SK-N-SH (cell line): Measurements from ENCODE around the gene CCNY. TPM values are rescaled to one million over a fixed set of nuclear protein-coding genes. Genes with fewer than 3 reads are reported as not detected.

ENCODE experiments used
- CTCF ChIA-PET: fragments of 300-600, 350-600 bp; formaldehyde crosslinking; extraction: SDS; loops from one replicate; lab custom pipeline; 2021; lab: Yijun Ruan, JAX
- POLR2A ChIA-PET: fragments of 350-600 bp; sonication (Branson Sonifier 250); formaldehyde crosslinking; extraction: SDS; loops from one replicate; lab custom pipeline; 2020; ENCODE audit warnings: antibody characterized with exemption, inconsistent platforms; lab: Yijun Ruan, JAX
- DNase-seq: peaks from one replicate; pipeline ENCODE4 v3.0.0; 2012
- H2AFZ ChIP-seq: fragments of 200-600 bp; sonication (generic); 2 replicates; pipeline ENCODE4 v1.8.1; 2016; ENCODE audit warnings: antibody characterized with exemption, mild to moderate bottlenecking, low read depth
- H3F3A ChIP-seq: fragments of 200-600 bp; sonication (generic); replicated peaks from 2 replicates; pipeline ENCODE3; 2016; ENCODE audit warnings: antibody characterized with exemption, mild to moderate bottlenecking; ENCODE audit not compliant: insufficient read depth
- H3K27ac ChIP-seq, 2 experiments: fragments of 200-500 bp in 1 of 2; fragments of 200-600 bp in 1 of 2; sonication (Bioruptor generic) in 1 of 2; sonication (generic), shearing (Covaris generic) in 1 of 2; 2 replicates each; pipeline versions ENCODE4 v1.5.1 to v1.6.1; 2014 to 2016; ENCODE audit warnings: low read depth in 2 of 2, inconsistent platforms in 1 of 2, low read length in 1 of 2, mild to moderate bottlenecking in 1 of 2, mixed read lengths in 1 of 2
- H3K27me3 ChIP-seq: fragments of 200-600 bp; sonication (generic), shearing (Covaris generic); 2 replicates; pipeline ENCODE4 v1.6.1; 2016; ENCODE audit warnings: mixed run types; ENCODE audit not compliant: insufficient read depth
- H3K36me3 ChIP-seq, 2 experiments: fragments of 200-500 bp in 1 of 2; fragments of 200-600 bp in 1 of 2; sonication (Bioruptor generic) in 1 of 2; sonication (generic) in 1 of 2; replicated peaks in 1 of 2; 2 replicates each; pipeline versions ENCODE3 to v1.5.1; 2014 to 2016; ENCODE audit warnings: low read length in 1 of 2, mild to moderate bottlenecking in 1 of 2; ENCODE audit not compliant: insufficient read depth in 2 of 2, control insufficient read depth in 1 of 2
- H3K4me1 ChIP-seq, 2 experiments: fragments of 200-500 bp in 1 of 2; fragments of 200-600 bp in 1 of 2; sonication (Bioruptor generic) in 1 of 2; sonication (generic), shearing (Covaris generic) in 1 of 2; 2 replicates each; pipeline versions ENCODE4 v1.5.1 to v1.6.1; 2014 to 2016; ENCODE audit warnings: low read depth in 1 of 2, low read length in 1 of 2, mixed run types in 1 of 2; ENCODE audit not compliant: insufficient read depth in 2 of 2, control insufficient read depth in 1 of 2
- H3K4me2 ChIP-seq: fragments of 200-600 bp; sonication (generic), shearing (Covaris generic); 2 replicates; pipeline ENCODE4 v1.6.1; 2017; ENCODE audit warnings: mixed run types
- H3K4me3 ChIP-seq, 2 experiments: fragments of 200-500 bp in 1 of 2; fragments of 200-600 bp in 1 of 2; sonication (Bioruptor generic) in 1 of 2; sonication (generic), shearing (Covaris generic) in 1 of 2; 2 replicates each; pipeline versions ENCODE4 v1.5.1 to v1.8.1; 2014 to 2016; ENCODE audit warnings: low read depth in 2 of 2, inconsistent platforms in 1 of 2, low read length in 1 of 2, mild to moderate bottlenecking in 1 of 2, mixed read lengths in 1 of 2, moderate library complexity in 1 of 2
- H3K79me2 ChIP-seq: fragments of 200-600 bp; sonication (generic); 2 replicates; pipeline ENCODE4 v1.8.1; 2017; ENCODE audit warnings: mild to moderate bottlenecking; ENCODE audit not compliant: insufficient read depth
- H3K9ac ChIP-seq: fragments of 200-600 bp; sonication (generic); 2 replicates; pipeline ENCODE4 v1.6.1; 2017; ENCODE audit warnings: mixed run types
- H3K9me2 ChIP-seq: fragments of 200-600 bp; sonication (generic); 2 replicates; pipeline ENCODE4 v1.6.1; 2017; ENCODE audit warnings: mixed run types
- H3K9me3 ChIP-seq: fragments of 200-600 bp; sonication (generic); 2 replicates; pipeline ENCODE4 v1.6.1; 2017; ENCODE audit warnings: mixed run types, mild to moderate bottlenecking, moderate library complexity
- H4K20me1 ChIP-seq: fragments of 200-600 bp; sonication (generic); 2 replicates; pipeline ENCODE4 v1.6.1; 2017; ENCODE audit warnings: mild to moderate bottlenecking, mixed run types; ENCODE audit not compliant: insufficient read depth
- CHD2 ChIP-seq: fragments of 150-350 bp; IDR thresholded peaks from 2 replicates; pipeline ENCODE4 v1.6.1; 2018; ENCODE audit warnings: low read length; ENCODE audit not compliant: partially characterized antibody
- ELF1 ChIP-seq: IDR thresholded peaks from 2 replicates; pipeline ENCODE4 v1.4.0; 2012
- EP300 ChIP-seq, 2 experiments: IDR thresholded peaks; 2 replicates each; pipeline versions ENCODE4 v1.4.0 to v1.6.1; 2012; ENCODE audit warnings: borderline replicate concordance in 1 of 2, low read depth in 1 of 2, low read length in 1 of 2
- FOXJ3 ChIP-seq: sonication (generic); formaldehyde crosslinking; IDR thresholded peaks from 2 replicates; pipeline ENCODE4 v1.5.1; 2020; ENCODE audit warnings: mild to moderate bottlenecking, missing genetic modification reagents
- FOXM1 ChIP-seq: IDR thresholded peaks from 2 replicates; pipeline ENCODE4 v1.4.0; 2012; ENCODE audit warnings: low read depth, mild to moderate bottlenecking
- GABPA ChIP-seq: IDR thresholded peaks from 2 replicates; pipeline ENCODE4 v1.4.0; 2012; ENCODE audit warnings: low read depth, mild to moderate bottlenecking
- GATA2 ChIP-seq: sonication (generic); formaldehyde crosslinking; IDR thresholded peaks from 2 replicates; pipeline ENCODE4 v1.5.0; 2020; ENCODE audit warnings: mild to moderate bottlenecking, missing genetic modification reagents
- JUND ChIP-seq: IDR thresholded peaks from 2 replicates; pipeline ENCODE4 v1.4.0; 2012
- NRF1 ChIP-seq: IDR thresholded peaks from 2 replicates; pipeline ENCODE4 v1.6.1; 2012; ENCODE audit warnings: low read depth, mild to moderate bottlenecking, low read length
- POLR2AphosphoS5 ChIP-seq: IDR thresholded peaks from 2 replicates; pipeline ENCODE4 v1.6.1; 2012; ENCODE audit warnings: low read depth, low read length
- RCOR1 ChIP-seq: fragments of 150-350 bp; IDR thresholded peaks from 2 replicates; pipeline ENCODE4 v1.6.1; 2017; ENCODE audit warnings: antibody characterized with exemption, low read length
- REST ChIP-seq: IDR thresholded peaks from 2 replicates; pipeline ENCODE4 v1.6.1; 2012; ENCODE audit warnings: mild to moderate bottlenecking, low read depth, low read length, moderate library complexity
- RXRA ChIP-seq: IDR thresholded peaks from 2 replicates; pipeline ENCODE4 v1.4.0; 2012; ENCODE audit warnings: low read depth, mild to moderate bottlenecking, borderline replicate concordance
- SIN3A ChIP-seq: IDR thresholded peaks from 2 replicates; pipeline ENCODE4 v1.6.1; 2012; ENCODE audit warnings: low read depth, mild to moderate bottlenecking, low read length, moderate library complexity, borderline replicate concordance
- TEAD4 ChIP-seq: IDR thresholded peaks from 2 replicates; pipeline ENCODE4 v1.4.0; 2012; ENCODE audit warnings: mild to moderate bottlenecking, borderline replicate concordance; ENCODE audit not compliant: insufficient read depth
- YY1 ChIP-seq: IDR thresholded peaks from 2 replicates; pipeline ENCODE4 v1.4.0; 2012; ENCODE audit warnings: low read depth, mild to moderate bottlenecking
- WGBS: methylation state at CpG from one replicate; pipeline ENCODE4 v1.1.6; 2017; ENCODE audit warnings: low lambda C conversion rate; 5-methylcytosine and 5-hydroxymethylcytosine counted together
- polyA plus RNA-seq, 3 experiments: library from polyadenylated mRNA; depleted of rRNA; stranded (reverse); fragments of >200 nt; gene quantifications; 2 replicates each; pipeline ENCODE4 v1.2.3, GENCODE V29; 2012
- TF ChIP-seq, protein P1 (sequence below): fragments of 150-350 bp; IDR thresholded peaks from 2 replicates; pipeline ENCODE4 v1.6.1; 2016; ENCODE audit warnings: mild to moderate bottlenecking, low read depth, low read length

The CCNY gene
- polyA plus RNA-seq, 1 of the 3 experiments (the other 2 are of a cell fraction), result 29.4 TPM

- Histone ChIP-seq H3K4me2 (no peak overlapping the region), H4K20me1 (peaks cover 96% of the 10 kb centered on the region), H3K9me2 (no peaks in the 10 kb centered on the region), H3F3A (no peaks in the 10 kb centered on the region), H2AFZ (no peak overlapping the region), H3K4me1 (peaks cover 12 to 23% of the 10 kb centered on the region in 2 experiments; a peak in 3 of 4 replicates), H3K27me3 (no peaks in the 10 kb centered on the region), H3K36me3 (no peaks in the 10 kb centered on the region), H3K9ac (no peak overlapping the region), H3K9me3 (no peaks in the 10 kb centered on the region), H3K27ac (no peak overlapping the region), H3K4me3 (no peak overlapping the region), H3K79me2 (peaks cover 97% of the 10 kb centered on the region)
- no peak for DNase-seq
- TF ChIP-seq, protein P1, sequence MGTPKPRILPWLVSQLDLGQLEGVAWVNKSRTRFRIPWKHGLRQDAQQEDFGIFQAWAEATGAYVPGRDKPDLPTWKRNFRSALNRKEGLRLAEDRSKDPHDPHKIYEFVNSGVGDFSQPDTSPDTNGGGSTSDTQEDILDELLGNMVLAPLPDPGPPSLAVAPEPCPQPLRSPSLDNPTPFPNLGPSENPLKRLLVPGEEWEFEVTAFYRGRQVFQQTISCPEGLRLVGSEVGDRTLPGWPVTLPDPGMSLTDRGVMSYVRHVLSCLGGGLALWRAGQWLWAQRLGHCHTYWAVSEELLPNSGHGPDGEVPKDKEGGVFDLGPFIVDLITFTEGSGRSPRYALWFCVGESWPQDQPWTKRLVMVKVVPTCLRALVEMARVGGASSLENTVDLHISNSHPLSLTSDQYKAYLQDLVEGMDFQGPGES, result no peak
- no peak for TF ChIP-seq FOXJ3 (CRISPR knock-in tag)
- TF ChIP-seq CHD2, result no peak
- no peak for TF ChIP-seq EP300 (IDR thresholded peaks at IDR 0.05; ENCODE audit: borderline replicate concordance in 1 of 2, low read depth in 1 of 2, low read length in 1 of 2)
- TF ChIP-seq GABPA, result no peak
- no peak for TF ChIP-seq FOXM1
- TF ChIP-seq NRF1, result no peak
- no peak for TF ChIP-seq RCOR1
- TF ChIP-seq SIN3A, result no peak
- no peak for TF ChIP-seq POLR2AphosphoS5
- TF ChIP-seq ELF1, result no peak
- no peak for TF ChIP-seq GATA2 (CRISPR knock-in tag)
- TF ChIP-seq TEAD4, result no peak
- ChIA-PET POLR2A (no interaction called here), CTCF (interaction anchor here (1.2 to 1.8 kb wide), 2 partner anchors 156 to 283 kb away, joined by 3 to 5 read pairs; no protein-coding TSS in a partner anchor)
- 97% methylated on average over 2 of the region's 2 CpGs for WGBS
These were observed 15.8 kb downstream of the CCNY start for GRCh38 chr10:35352097-35352496.

DNA sequence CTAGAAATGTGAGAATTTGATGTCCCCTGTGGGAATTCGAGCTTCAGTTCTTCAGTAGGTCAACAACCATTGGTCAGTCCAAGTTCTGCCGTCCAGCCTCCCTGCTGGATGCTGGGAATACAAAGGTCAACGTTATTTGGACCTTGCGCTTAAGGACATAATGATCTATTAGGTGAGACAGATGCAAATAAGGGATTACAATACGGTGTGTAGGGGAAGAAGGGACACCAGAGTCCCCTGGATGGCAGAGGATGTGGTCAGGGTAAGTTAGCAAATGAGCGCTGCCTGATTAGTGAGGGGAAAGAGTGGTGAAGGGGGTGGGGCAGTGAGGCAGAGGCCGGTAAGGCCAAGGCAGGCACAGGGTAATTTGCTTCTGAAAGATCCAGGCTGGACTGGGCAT, 16.2 kb downstream of the CCNY start:
- Histone ChIP-seq H3K9me2 (no peaks in the 10 kb centered on the region), H3K27ac (no peak overlapping the region), H4K20me1 (peaks cover 96% of the 10 kb centered on the region), H3K36me3 (no peaks in the 10 kb centered on the region), H3K4me3 (no peak overlapping the region), H3F3A (no peaks in the 10 kb centered on the region), H2AFZ (no peak overlapping the region), H3K4me1 (peaks cover 12 to 22% of the 10 kb centered on the region in 2 experiments; a peak in 3 of 4 replicates), H3K9ac (no peak overlapping the region), H3K79me2 (peaks cover 97% of the 10 kb centered on the region), H3K9me3 (no peaks in the 10 kb centered on the region), H3K27me3 (no peaks in the 10 kb centered on the region), H3K4me2 (no peak overlapping the region)
- WGBS, result 95% methylated on average over 7 of the region's 7 CpGs
- ChIA-PET POLR2A (no interaction called here), CTCF (interaction anchor here (0.9 to 1.8 kb wide), 3 partner anchors 157 to 283 kb away, joined by 3 to 5 read pairs (median 3); no protein-coding TSS in a partner anchor)
- no peak for TF ChIP-seq RXRA
- no peak for TF ChIP-seq JUND
- TF ChIP-seq YY1, result no peak
- no peak for TF ChIP-seq REST
- no peak for DNase-seq
